NT2/D1 (cell line): Measurements from ENCODE around the gene PGBD5.

Source experiments
- SUZ12 ChIP-seq: IDR thresholded peaks from 2 replicates; pipeline ENCODE4 v1.6.1; 2011; ENCODE audit not compliant: insufficient read length, insufficient read depth; ENCODE audit errors: extremely low read depth
- YY1 ChIP-seq: IDR thresholded peaks from 2 replicates; pipeline ENCODE4 v1.6.1; 2011; ENCODE audit not compliant: insufficient read length, insufficient read depth

DNA sequence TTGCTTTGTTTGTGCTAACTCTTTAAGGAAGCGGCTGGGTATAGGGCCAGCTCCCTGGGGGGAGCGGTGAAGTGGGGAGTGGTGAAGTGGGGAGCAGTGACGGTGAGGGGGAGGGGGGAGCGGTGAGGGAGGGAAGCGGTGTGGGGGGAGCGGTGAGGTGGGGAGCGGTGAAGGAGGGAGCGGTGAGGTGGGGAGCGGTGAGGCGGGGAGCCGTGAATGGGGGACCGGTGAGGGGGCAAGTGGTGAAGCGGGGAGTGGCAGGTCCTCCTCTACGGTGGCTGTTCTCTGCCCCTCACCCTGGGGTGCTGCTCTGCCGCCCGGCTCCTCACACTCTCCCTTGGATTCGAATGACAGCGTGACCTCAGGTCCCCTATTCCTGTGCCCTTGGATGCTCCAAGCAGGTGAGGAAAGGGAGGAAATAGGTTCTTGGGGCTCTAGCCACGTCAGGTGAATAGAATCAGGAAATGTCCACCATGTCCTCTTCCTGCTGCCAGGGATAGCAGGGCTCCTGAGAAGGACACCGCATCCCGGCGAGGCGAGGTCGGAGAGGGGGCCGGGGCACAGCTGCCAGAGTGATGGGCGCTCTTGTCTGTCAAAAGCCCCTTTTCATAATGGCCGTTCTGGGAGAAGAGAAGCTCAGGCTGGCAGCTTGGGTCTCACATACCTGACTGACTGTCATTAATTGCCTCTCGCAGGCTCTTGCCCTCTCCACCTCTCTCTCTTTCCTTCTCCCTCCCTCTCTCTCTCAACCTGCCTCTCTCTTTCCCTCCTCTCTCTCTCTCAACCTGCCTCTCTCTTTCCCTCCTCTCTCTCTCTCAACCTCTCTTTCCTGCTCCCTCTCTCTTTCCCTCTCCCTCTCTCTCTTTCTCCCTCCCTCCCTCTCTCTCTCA is 134.2 kb downstream of the PGBD5 start:
- TF ChIP-seq SUZ12 (no peak), YY1 (no peak)
